Neural progenitor cell (in vitro differentiated cells): ENCODE results near the gene APOE. TPM values are rescaled to one million over a fixed set of nuclear protein-coding genes. Genes with fewer than 3 reads are reported as not detected.

Experiments
- DNase-seq: peaks from one replicate; pipeline ENCODE4 v3.0.0-alpha.2; 2016; ENCODE audit warnings: low spot score
- H2AFZ ChIP-seq: fragments of 200-600 bp; sonication (generic); replicated peaks from 2 replicates; pipeline ENCODE4 v1.6.1; 2016; ENCODE audit warnings: antibody characterized with exemption
- H3F3A ChIP-seq: fragments of 200-600 bp; sonication (generic); 2 replicates; pipeline ENCODE4 v1.6.1; 2016; ENCODE audit warnings: antibody characterized with exemption, low read depth
- H3K27ac ChIP-seq: fragments of 200-600 bp; sonication (generic); 2 replicates; pipeline ENCODE4 v1.5.1; 2016; ENCODE audit warnings: mild to moderate bottlenecking
- H3K27me3 ChIP-seq: fragments of 200-600 bp; sonication (generic); 2 replicates; pipeline ENCODE4 v1.6.1; 2016; ENCODE audit warnings: mild to moderate bottlenecking, moderate library complexity
- H3K36me3 ChIP-seq: fragments of 200-600 bp; sonication (generic); 2 replicates; pipeline ENCODE4 v1.5.1; 2016
- H3K4me1 ChIP-seq: fragments of 200-600 bp; sonication (generic); 2 replicates; pipeline ENCODE4 v1.6.1; 2016; ENCODE audit warnings: mixed run types
- H3K4me2 ChIP-seq: fragments of 200-600 bp; sonication (generic); 2 replicates; pipeline ENCODE4 v1.6.1; 2016
- H3K4me3 ChIP-seq: fragments of 200-600 bp; sonication (generic); 2 replicates; pipeline ENCODE4 v1.5.1; 2016
- H3K79me2 ChIP-seq: fragments of 200-600 bp; sonication (generic); 2 replicates; pipeline ENCODE4 v1.6.1; 2016; ENCODE audit warnings: low read depth
- H3K9ac ChIP-seq: fragments of 200-600 bp; sonication (generic); 2 replicates; pipeline ENCODE4 v1.6.1; 2016
- H3K9me3 ChIP-seq: fragments of 200-600 bp; sonication (generic); 2 replicates; pipeline ENCODE4 v1.5.1; 2016; ENCODE audit warnings: low read depth
- H4K20me1 ChIP-seq: fragments of 200-600 bp; sonication (generic); 2 replicates; pipeline ENCODE4 v1.6.1; 2016; ENCODE audit warnings: low read depth
- H3K27ac Mint-ChIP-seq: 3 replicates; pipeline ENCODE4 v1.8.0; 2021; ENCODE audit warnings: mixed read lengths
- H3K27me3 Mint-ChIP-seq: 2 replicates; pipeline ENCODE4 v1.8.0; 2022; ENCODE audit warnings: low read depth, mild to moderate bottlenecking, inconsistent platforms, moderate library complexity, mixed read lengths; ENCODE audit not compliant: insufficient read depth
- H3K36me3 Mint-ChIP-seq: 3 replicates; pipeline ENCODE4 v1.8.0; 2021; ENCODE audit warnings: mixed read lengths
- H3K4me1 Mint-ChIP-seq: 3 replicates; pipeline ENCODE4 v1.8.0; 2021; ENCODE audit warnings: mixed read lengths
- H3K4me3 Mint-ChIP-seq: 3 replicates; pipeline ENCODE4 v1.8.0; 2021; ENCODE audit warnings: mild to moderate bottlenecking, moderate library complexity, mixed read lengths
- H3K9me3 Mint-ChIP-seq: 3 replicates; pipeline ENCODE4 v1.8.0; 2020; ENCODE audit warnings: mixed read lengths
- CTCF ChIP-seq: fragments of 200-600 bp; sonication (generic); IDR thresholded peaks from 2 replicates; pipeline ENCODE4 v1.5.1; 2017; ENCODE audit warnings: antibody characterized with exemption, mild to moderate bottlenecking
- EZH2 ChIP-seq: fragments of 200-600 bp; sonication (generic); IDR thresholded peaks from 2 replicates; pipeline ENCODE4 v1.6.1; 2017; ENCODE audit warnings: antibody characterized with exemption, mild to moderate bottlenecking, moderate library complexity
- EZH2phosphoT487 ChIP-seq: fragments of 200-600 bp; sonication (generic); IDR thresholded peaks from 2 replicates; pipeline ENCODE4 v1.6.1; 2017; ENCODE audit warnings: antibody characterized with exemption
- total RNA-seq: library from RNA; depleted of rRNA; stranded (reverse); fragments of >200 nt; gene quantifications from 2 replicates; pipeline ENCODE4 v1.2.3, GENCODE V29; 2015; ENCODE audit warnings: low replicate concordance

APOE gene
- total RNA-seq, 1 donor from 2014 or later, result 195 TPM

GRCh38 chr19:44948237-44948636 lies 42.6 kb downstream of the APOE start:
- Histone ChIP-seq H2AFZ (no peak overlapping the region), H3K9me3 (no peaks in the 10 kb centered on the region), H3K27me3 (no peaks in the 10 kb centered on the region), H3K36me3 (no peaks in the 10 kb centered on the region), H3K4me1 (no peaks in the 10 kb centered on the region), H4K20me1 (no peaks in the 10 kb centered on the region), H3F3A (peaks cover 6% of the 10 kb centered on the region), H3K4me3 (no peak overlapping the region), H3K79me2 (no peaks in the 10 kb centered on the region), H3K9ac (no peak overlapping the region), H3K4me2 (no peak overlapping the region), H3K27ac (no peak overlapping the region)
- no peak for DNase-seq
- H3K27me3 Mint-ChIP-seq, result no peaks in the 10 kb centered on the region
- peak overlapping the region; percentile 69 for H3K27ac Mint-ChIP-seq
- TF ChIP-seq EZH2phosphoT487 (no peak), EZH2 (no peak), CTCF (no peak)
- H3K9me3 Mint-ChIP-seq, result no peaks in the 10 kb centered on the region
- peaks cover 1% of the 10 kb centered on the region for H3K36me3 Mint-ChIP-seq
- peaks cover 3% of the 10 kb centered on the region for H3K4me1 Mint-ChIP-seq
- no peak overlapping the region for H3K4me3 Mint-ChIP-seq

GRCh38 chr19:44948763-44949374 lies 43.3 kb downstream of the APOE start:
- no peak for DNase-seq
- peak overlapping the region; percentile 69 for H3K27ac Mint-ChIP-seq
- Histone ChIP-seq H3F3A (peaks cover 11% of the 10 kb centered on the region), H3K4me2 (no peak overlapping the region), H3K27ac (no peak overlapping the region), H3K9me3 (no peaks in the 10 kb centered on the region), H3K4me3 (no peak overlapping the region), H3K9ac (no peak overlapping the region), H4K20me1 (no peaks in the 10 kb centered on the region), H3K27me3 (no peaks in the 10 kb centered on the region), H2AFZ (no peak overlapping the region), H3K79me2 (peaks cover 5% of the 10 kb centered on the region), H3K36me3 (no peaks in the 10 kb centered on the region), H3K4me1 (no peaks in the 10 kb centered on the region)
- H3K4me3 Mint-ChIP-seq, result no peak overlapping the region
- peaks cover 7% of the 10 kb centered on the region for H3K4me1 Mint-ChIP-seq
- H3K9me3 Mint-ChIP-seq, result no peaks in the 10 kb centered on the region
- H3K36me3 Mint-ChIP-seq, result peaks cover 1% of the 10 kb centered on the region
- H3K27me3 Mint-ChIP-seq, result no peaks in the 10 kb centered on the region
- no peak for TF ChIP-seq EZH2
- TF ChIP-seq EZH2phosphoT487, result no peak
- no peak for TF ChIP-seq CTCF

- no peak overlapping the region for H3K27ac Mint-ChIP-seq
- Histone ChIP-seq H3K27me3 (no peaks in the 10 kb centered on the region), H3F3A (peaks cover 16% of the 10 kb centered on the region), H3K9me3 (no peaks in the 10 kb centered on the region), H3K4me2 (no peak overlapping the region), H3K27ac (no peak overlapping the region), H2AFZ (no peak overlapping the region), H3K79me2 (peaks cover 5% of the 10 kb centered on the region), H3K4me1 (no peaks in the 10 kb centered on the region), H4K20me1 (no peaks in the 10 kb centered on the region), H3K36me3 (no peaks in the 10 kb centered on the region), H3K9ac (no peak overlapping the region), H3K4me3 (no peak overlapping the region)
- H3K9me3 Mint-ChIP-seq, result no peaks in the 10 kb centered on the region
- H3K4me1 Mint-ChIP-seq, result peaks cover 8% of the 10 kb centered on the region
- peaks cover 1% of the 10 kb centered on the region for H3K36me3 Mint-ChIP-seq
- no peak overlapping the region for H3K4me3 Mint-ChIP-seq
- no peak for DNase-seq
- TF ChIP-seq EZH2phosphoT487 (no peak), CTCF (no peak), EZH2 (no peak)
- peaks cover 2% of the 10 kb centered on the region for H3K27me3 Mint-ChIP-seq
Observed at GRCh38 chr19:44949550-44949949, 44.0 kb downstream of the APOE start.
